ENCODE measurements around the gene TFR2.

Gene TFR2

GRCh38 chr7:100598425-100598824, 42.9 kb downstream of the TFR2 start:
- no peak overlapping the region for H2AFZ ChIP-seq (ENCODE audit: low read depth, low read length, severe bottlenecking)
- TF ChIP-seq EZH2phosphoT487 (conservative IDR thresholded peaks at IDR 0.05; ENCODE audit: low read length) = no peak
- no peaks in the 10 kb centered on the region for H4K20me1 ChIP-seq (ENCODE audit: low read depth, low read length)
- no peak overlapping the region for H3K4me3 ChIP-seq (ENCODE audit: insufficient read depth, low read length, poor library complexity, severe bottlenecking)
- no peaks in the 10 kb centered on the region for H3K27me3 ChIP-seq (ENCODE audit: low read length)
- H3K9me3 ChIP-seq (ENCODE audit: insufficient read depth, low read length) = no peaks in the 10 kb centered on the region
- H3K36me3 ChIP-seq (ENCODE audit: low read length) = no peaks in the 10 kb centered on the region
- H3F3A ChIP-seq (ENCODE audit: insufficient read depth) = no peaks in the 10 kb centered on the region
- H3K4me2 ChIP-seq (ENCODE audit: low read depth, low read length, poor library complexity, severe bottlenecking) = no peak overlapping the region
- no peak overlapping the region for H3K9ac ChIP-seq (ENCODE audit: low read length)
- H3K9me2 ChIP-seq (replicated peaks; ENCODE audit: insufficient read depth, low read length) = no peaks in the 10 kb centered on the region
- no peak overlapping the region for H3K27ac ChIP-seq (ENCODE audit: low read depth, low read length)
- H3K79me2 ChIP-seq (ENCODE audit: insufficient read depth, low read length) = no peaks in the 10 kb centered on the region

- Histone ChIP-seq H4K20me1 (ENCODE audit: low read depth, low read length) (no peaks in the 10 kb centered on the region), H3K9me2 (replicated peaks; ENCODE audit: insufficient read depth, low read length) (no peaks in the 10 kb centered on the region), H3K4me3 (ENCODE audit: insufficient read depth, low read length, poor library complexity, severe bottlenecking) (no peak overlapping the region), H3K4me2 (ENCODE audit: low read depth, low read length, poor library complexity, severe bottlenecking) (no peak overlapping the region), H3K9ac (ENCODE audit: low read length) (no peak overlapping the region), H3K79me2 (ENCODE audit: insufficient read depth, low read length) (no peaks in the 10 kb centered on the region), H3K36me3 (ENCODE audit: low read length) (no peaks in the 10 kb centered on the region), H3K9me3 (ENCODE audit: insufficient read depth, low read length) (no peaks in the 10 kb centered on the region), H3F3A (ENCODE audit: insufficient read depth) (no peaks in the 10 kb centered on the region), H3K27me3 (ENCODE audit: low read length) (no peaks in the 10 kb centered on the region), H3K27ac (ENCODE audit: low read depth, low read length) (no peak overlapping the region), H2AFZ (ENCODE audit: low read depth, low read length, severe bottlenecking) (no peak overlapping the region)
- TF ChIP-seq EZH2phosphoT487 (conservative IDR thresholded peaks at IDR 0.05; ENCODE audit: low read length) (no peak), CTCF (IDR thresholded peaks at IDR 0.05; ENCODE audit: insufficient read depth, low read length, poor library complexity, severe bottlenecking) (no peak)
Observed at GRCh38 chr7:100595188-100595587, 46.2 kb downstream of the TFR2 start.

- TF ChIP-seq CTCF (IDR thresholded peaks at IDR 0.05; ENCODE audit: insufficient read depth, low read length, poor library complexity, severe bottlenecking) (no peak), EZH2phosphoT487 (conservative IDR thresholded peaks at IDR 0.05; ENCODE audit: low read length) (no peak)
- no peaks in the 10 kb centered on the region for H3K27me3 ChIP-seq (ENCODE audit: low read length)
- no peak overlapping the region for H3K27ac ChIP-seq (ENCODE audit: low read depth, low read length)
Observed at GRCh38 chr7:100591596-100591995, 49.8 kb downstream of the TFR2 start.

GRCh38 chr7:100590077-100590737, 51.1 kb downstream of the TFR2 start:
- H3K4me3 ChIP-seq (ENCODE audit: insufficient read depth, low read length, poor library complexity, severe bottlenecking) = no peak overlapping the region
- no peak overlapping the region for H3K9ac ChIP-seq (ENCODE audit: low read length)
- no peaks in the 10 kb centered on the region for H3K36me3 ChIP-seq (ENCODE audit: low read length)
- H3K27me3 ChIP-seq (ENCODE audit: low read length) = no peaks in the 10 kb centered on the region
- no peak overlapping the region for H2AFZ ChIP-seq (ENCODE audit: low read depth, low read length, severe bottlenecking)
- H3K27ac ChIP-seq (ENCODE audit: low read depth, low read length) = no peak overlapping the region
- no peak overlapping the region for H3K4me2 ChIP-seq (ENCODE audit: low read depth, low read length, poor library complexity, severe bottlenecking)
- H3K9me2 ChIP-seq (replicated peaks; ENCODE audit: insufficient read depth, low read length) = no peaks in the 10 kb centered on the region
- no peaks in the 10 kb centered on the region for H3F3A ChIP-seq (ENCODE audit: insufficient read depth)
- peaks cover 4% of the 10 kb centered on the region for H3K79me2 ChIP-seq (ENCODE audit: insufficient read depth, low read length)
- TF ChIP-seq EZH2phosphoT487 (conservative IDR thresholded peaks at IDR 0.05; ENCODE audit: low read length) = no peak
- no peak for TF ChIP-seq CTCF (IDR thresholded peaks at IDR 0.05; ENCODE audit: insufficient read depth, low read length, poor library complexity, severe bottlenecking)
- H3K9me3 ChIP-seq (ENCODE audit: insufficient read depth, low read length) = no peaks in the 10 kb centered on the region
- H4K20me1 ChIP-seq (ENCODE audit: low read depth, low read length) = no peaks in the 10 kb centered on the region

More at GRCh38 chr7:100591596-100591995, 49.8 kb downstream of the TFR2 start:
- no peaks in the 10 kb centered on the region for H3K36me3 ChIP-seq (ENCODE audit: low read length)
- no peaks in the 10 kb centered on the region for H3F3A ChIP-seq (ENCODE audit: insufficient read depth)
- H3K4me3 ChIP-seq (ENCODE audit: insufficient read depth, low read length, poor library complexity, severe bottlenecking) = no peak overlapping the region
- no peaks in the 10 kb centered on the region for H3K9me3 ChIP-seq (ENCODE audit: insufficient read depth, low read length)
- H3K9me2 ChIP-seq (replicated peaks; ENCODE audit: insufficient read depth, low read length) = no peaks in the 10 kb centered on the region
- H3K9ac ChIP-seq (ENCODE audit: low read length) = no peak overlapping the region
- H3K79me2 ChIP-seq (ENCODE audit: insufficient read depth, low read length) = no peaks in the 10 kb centered on the region
- no peaks in the 10 kb centered on the region for H4K20me1 ChIP-seq (ENCODE audit: low read depth, low read length)
- no peak overlapping the region for H2AFZ ChIP-seq (ENCODE audit: low read depth, low read length, severe bottlenecking)
- H3K4me2 ChIP-seq (ENCODE audit: low read depth, low read length, poor library complexity, severe bottlenecking) = no peak overlapping the region

Data from SU-DHL-6 (cell line).